Measurements from ENCODE around the gene AACS. TPM values are rescaled to one million over a fixed set of nuclear protein-coding genes. Genes with fewer than 3 reads are reported as not detected.
"Not testable (repeated sequence)": the region's sequence is repeated elsewhere in the genome, so short reads cannot be mapped to it uniquely, and the experiment has no call there.

The AACS gene
- total RNA-seq, 1 donor from 2014 or later = 38.8 TPM

- H3K36me3 Mint-ChIP-seq (ENCODE audit: insufficient read depth) = peaks cover 28% of the 10 kb centered on the region
- H3K4me3 Mint-ChIP-seq (ENCODE audit: low read depth) = no peak overlapping the region
- H3K27me3 Mint-ChIP-seq = no peaks in the 10 kb centered on the region
- H3K4me1 Mint-ChIP-seq (ENCODE audit: low read depth) = peaks cover 3% of the 10 kb centered on the region
- TF ChIP-seq CTCF (IDR thresholded peaks at IDR 0.05; ENCODE audit: unreplicated experiment) = no peak
- no peak for DNase-seq (ENCODE audit: low spot score, unreplicated experiment)
- H3K9me3 Mint-ChIP-seq (ENCODE audit: low read depth) = no peaks in the 10 kb centered on the region
- H3K27ac Mint-ChIP-seq = peak overlapping the region; percentile 56
These were observed 46.2 kb downstream of the AACS start for GRCh38 chr12:125111403-125111802.

- H3K4me1 Mint-ChIP-seq (ENCODE audit: low read depth); H3K27me3 Mint-ChIP-seq: not testable (repeated sequence)
- peaks cover 29% of the 10 kb centered on the region for H3K36me3 Mint-ChIP-seq (ENCODE audit: insufficient read depth)
These were observed 47.4 kb downstream of the AACS start for GRCh38 chr12:125112614-125113013.

GRCh38 chr12:125113263-125113662 lies 48.0 kb downstream of the AACS start:
- Mint-ChIP-seq H3K9me3 (ENCODE audit: low read depth) (no peaks in the 10 kb centered on the region), H3K4me3 (ENCODE audit: low read depth) (no peak overlapping the region), H3K4me1 (ENCODE audit: low read depth) (no peaks in the 10 kb centered on the region), H3K27me3 (no peaks in the 10 kb centered on the region), H3K27ac (no peak overlapping the region), H3K36me3 (ENCODE audit: insufficient read depth) (peaks cover 34% of the 10 kb centered on the region)
- no peak for TF ChIP-seq CTCF (IDR thresholded peaks at IDR 0.05; ENCODE audit: unreplicated experiment)
- no peak for DNase-seq (ENCODE audit: low spot score, unreplicated experiment)

More at GRCh38 chr12:125112614-125113013, 47.4 kb downstream of the AACS start:
- not testable (repeated sequence) for H3K4me3 Mint-ChIP-seq (ENCODE audit: low read depth); H3K9me3 Mint-ChIP-seq (ENCODE audit: low read depth); DNase-seq (ENCODE audit: low spot score, unreplicated experiment); H3K27ac Mint-ChIP-seq

GRCh38 chr12:125113789-125114188 lies 48.6 kb downstream of the AACS start:
- H3K36me3 Mint-ChIP-seq (ENCODE audit: insufficient read depth) = peaks cover 39% of the 10 kb centered on the region
- no peaks in the 10 kb centered on the region for H3K4me1 Mint-ChIP-seq (ENCODE audit: low read depth)
- no peak for DNase-seq (ENCODE audit: low spot score, unreplicated experiment)
- no peaks in the 10 kb centered on the region for H3K9me3 Mint-ChIP-seq (ENCODE audit: low read depth)
- no peaks in the 10 kb centered on the region for H3K27me3 Mint-ChIP-seq
- no peak overlapping the region for H3K4me3 Mint-ChIP-seq (ENCODE audit: low read depth)
- H3K27ac Mint-ChIP-seq = no peak overlapping the region
- no peak for TF ChIP-seq CTCF (IDR thresholded peaks at IDR 0.05; ENCODE audit: unreplicated experiment)

- Mint-ChIP-seq H3K4me3 (ENCODE audit: low read depth) (no peak overlapping the region), H3K4me1 (ENCODE audit: low read depth) (no peaks in the 10 kb centered on the region), H3K27me3 (no peaks in the 10 kb centered on the region), H3K9me3 (ENCODE audit: low read depth) (peaks cover 4% of the 10 kb centered on the region), H3K27ac (no peak overlapping the region), H3K36me3 (ENCODE audit: insufficient read depth) (peaks cover 40% of the 10 kb centered on the region)
- TF ChIP-seq CTCF (IDR thresholded peaks at IDR 0.05; ENCODE audit: unreplicated experiment) = no peak
- no peak for DNase-seq (ENCODE audit: low spot score, unreplicated experiment)
These were observed 49.3 kb downstream of the AACS start for GRCh38 chr12:125114365-125115141.

- DNase-seq (ENCODE audit: low spot score, unreplicated experiment) = no peak
- Mint-ChIP-seq H3K4me1 (ENCODE audit: low read depth) (peaks cover 2% of the 10 kb centered on the region), H3K27ac (peak overlapping the region; percentile 1), H3K36me3 (ENCODE audit: insufficient read depth) (peaks cover 35% of the 10 kb centered on the region), H3K9me3 (ENCODE audit: low read depth) (peaks cover 4% of the 10 kb centered on the region), H3K27me3 (no peaks in the 10 kb centered on the region), H3K4me3 (ENCODE audit: low read depth) (no peak overlapping the region)
- no peak for TF ChIP-seq CTCF (IDR thresholded peaks at IDR 0.05; ENCODE audit: unreplicated experiment)
These were observed 55.3 kb downstream of the AACS start for GRCh38 chr12:125120566-125120965.

Measured in progenitor cell of endocrine pancreas (in vitro differentiated cells).